ENCODE measurements around the gene BTRC.

DNA sequence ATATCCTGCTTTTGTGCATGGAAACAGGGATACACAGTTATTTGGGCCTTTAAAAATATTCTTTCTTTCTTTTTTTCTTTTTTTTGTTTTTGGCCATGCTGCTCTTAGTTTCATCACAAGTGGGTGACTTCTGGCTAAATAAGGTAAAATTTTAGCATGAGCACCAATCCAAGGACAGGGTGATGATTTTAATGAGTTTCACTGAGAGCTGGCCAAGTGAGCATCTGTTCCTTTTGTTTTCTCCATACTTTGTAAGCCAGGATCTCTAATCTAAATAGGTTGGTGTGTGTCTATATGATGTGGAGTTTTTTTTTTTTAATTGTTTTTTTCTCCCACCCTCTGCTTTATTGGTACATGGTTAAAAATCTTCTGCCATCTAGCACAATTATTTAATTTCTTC is 127.3 kb downstream of the BTRC start:
- TF ChIP-seq, protein P1, sequence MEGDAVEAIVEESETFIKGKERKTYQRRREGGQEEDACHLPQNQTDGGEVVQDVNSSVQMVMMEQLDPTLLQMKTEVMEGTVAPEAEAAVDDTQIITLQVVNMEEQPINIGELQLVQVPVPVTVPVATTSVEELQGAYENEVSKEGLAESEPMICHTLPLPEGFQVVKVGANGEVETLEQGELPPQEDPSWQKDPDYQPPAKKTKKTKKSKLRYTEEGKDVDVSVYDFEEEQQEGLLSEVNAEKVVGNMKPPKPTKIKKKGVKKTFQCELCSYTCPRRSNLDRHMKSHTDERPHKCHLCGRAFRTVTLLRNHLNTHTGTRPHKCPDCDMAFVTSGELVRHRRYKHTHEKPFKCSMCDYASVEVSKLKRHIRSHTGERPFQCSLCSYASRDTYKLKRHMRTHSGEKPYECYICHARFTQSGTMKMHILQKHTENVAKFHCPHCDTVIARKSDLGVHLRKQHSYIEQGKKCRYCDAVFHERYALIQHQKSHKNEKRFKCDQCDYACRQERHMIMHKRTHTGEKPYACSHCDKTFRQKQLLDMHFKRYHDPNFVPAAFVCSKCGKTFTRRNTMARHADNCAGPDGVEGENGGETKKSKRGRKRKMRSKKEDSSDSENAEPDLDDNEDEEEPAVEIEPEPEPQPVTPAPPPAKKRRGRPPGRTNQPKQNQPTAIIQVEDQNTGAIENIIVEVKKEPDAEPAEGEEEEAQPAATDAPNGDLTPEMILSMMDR (IDR thresholded peaks at IDR 0.05) = no peak
- no peak for TF ChIP-seq POLR2A (IDR thresholded peaks at IDR 0.05)

Data from prostate gland (tissue), 2 donors.